ENCODE measurements around the gene MRPL11. TPM values are rescaled to one million over a fixed set of nuclear protein-coding genes. Genes with fewer than 3 reads are reported as not detected.
"Not testable (repeated sequence)": the region's sequence is repeated elsewhere in the genome, so short reads cannot be mapped to it uniquely, and the experiment has no call there.

The MRPL11 gene
- total and polyA plus RNA-seq, 2 of the 13 experiments (the other 11 are each of a cell fraction or from before 2014, with no cell fraction given): 72.9 to 176 TPM

GRCh38 chr11:66443602-66444001 is 5.0 kb upstream of the MRPL11 start:
- TF ChIP-seq TBX3 (IDR thresholded peaks at IDR 0.05; ENCODE audit: borderline replicate concordance): no peak
- TF ChIP-seq ZNF577 (CRISPR knock-in tag; IDR thresholded peaks at IDR 0.05; ENCODE audit: borderline replicate concordance, low read depth): no peak
- no peak for TF ChIP-seq STAG1 (CRISPR knock-in tag; IDR thresholded peaks at IDR 0.05)
- TF ChIP-seq POGZ (CRISPR knock-in tag; IDR thresholded peaks at IDR 0.05): no peak
- no peak for TF ChIP-seq MAZ (IDR thresholded peaks at IDR 0.05; ENCODE audit: borderline replicate concordance, low read depth, low read length)
- TF ChIP-seq MAZ (CRISPR knock-in tag; IDR thresholded peaks at IDR 0.05; ENCODE audit: low read depth): no peak
- no peak for TF ChIP-seq PREB (CRISPR knock-in tag; IDR thresholded peaks at IDR 0.05)
- no peak for TF ChIP-seq ZNF605 (CRISPR knock-in tag; IDR thresholded peaks at IDR 0.05)
- Histone ChIP-seq H4K20me1 (ENCODE audit: insufficient read depth, low read length) (no peaks in the 10 kb centered on the region), H3K4me1 (ENCODE audit: insufficient read depth, low read length) (peaks cover 27% of the 10 kb centered on the region), H2AFZ (ENCODE audit: low read length) (no peak overlapping the region), H3K4me3 (replicated peaks in 1 of 3; ENCODE audit: insufficient read depth in 1 of 3, low read depth in 2 of 3, low read length in 3 of 3) (no peak overlapping the region), H3K27ac (ENCODE audit: extremely low read length, insufficient read depth, low read length) (no peak overlapping the region), H3K27me3 (ENCODE audit: control insufficient read depth in 1 of 2, insufficient read depth in 2 of 2, low read length in 2 of 2) (peaks cover 2 to 11% of the 10 kb centered on the region in 2 experiments; a peak in 2 of 5 replicates), H3K79me2 (ENCODE audit: insufficient read depth, low read length) (no peaks in the 10 kb centered on the region), H3K4me2 (ENCODE audit: low read depth, low read length) (no peak overlapping the region), H3K36me3 (replicated peaks in 1 of 2; ENCODE audit: control insufficient read depth in 1 of 2, insufficient read depth in 2 of 2, low read length in 2 of 2) (no peaks in the 10 kb centered on the region), H3K9ac (ENCODE audit: insufficient read depth, low read depth, low read length) (no peak overlapping the region), H3K9me3 (ENCODE audit: low read length) (no peaks in the 10 kb centered on the region)
- ATAC-seq (no peak), DNase-seq (ENCODE audit: low spot score) (no peak), FAIRE-seq (no peak)
- in situ Hi-C loops (cut with HindIII; ENCODE audit: extremely low pct_ligation_motif_present, low pct_unique_long_range_greater_than_20kb) (no loop called here), intact Hi-C loops (cut with micrococcal nuclease; ENCODE audit: unreplicated experiment) (no loop called here)
- BruUV-seq (replicated peaks): no TSS peak
- POLR2A ChIA-PET: no interaction called here
- CTCF ChIA-PET (ENCODE audit: low intra/inter-chr PET ratio, low total read pairs): no interaction called here
- 16% methylated on average over 4 of the region's 4 CpGs for WGBS (ENCODE audit: low lambda C conversion rate)

DNA sequence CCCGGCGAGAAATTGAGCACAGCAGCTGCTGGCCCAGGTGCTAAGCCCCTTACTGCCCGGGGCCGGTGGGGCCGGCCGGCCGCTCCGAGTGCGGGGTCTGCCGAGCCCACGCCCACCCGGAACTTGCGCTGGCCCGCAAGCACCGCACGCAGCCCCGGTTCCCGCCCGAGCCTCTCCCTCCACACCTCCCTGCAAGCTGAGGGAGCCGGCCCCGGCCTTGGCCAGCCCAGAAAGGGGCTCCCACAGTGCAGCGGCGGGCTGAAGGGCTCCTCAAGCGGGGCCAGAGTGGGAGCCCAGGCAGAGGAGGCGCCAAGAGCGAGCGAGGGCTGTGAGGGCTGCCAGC is 2.3 kb upstream of the MRPL11 start:
- peak overlapping the region; percentile 63 for H3K27ac ChIP-seq (ENCODE audit: extremely low read length, insufficient read depth, low read length)
- WGBS (ENCODE audit: low lambda C conversion rate): 33% methylated on average over 3 of the region's 27 CpGs
- BruUV-seq (replicated peaks); in situ Hi-C loops (cut with HindIII; ENCODE audit: extremely low pct_ligation_motif_present, low pct_unique_long_range_greater_than_20kb); H4K20me1 ChIP-seq (ENCODE audit: insufficient read depth, low read length); H3K79me2 ChIP-seq (ENCODE audit: insufficient read depth, low read length); ATAC-seq; FAIRE-seq; intact Hi-C loops (cut with micrococcal nuclease; ENCODE audit: unreplicated experiment); H3K9me3 ChIP-seq (ENCODE audit: low read length); H3K27me3 ChIP-seq (ENCODE audit: control insufficient read depth in 1 of 2, insufficient read depth in 2 of 2, low read length in 2 of 2); H2AFZ ChIP-seq (ENCODE audit: low read length); H3K9ac ChIP-seq (ENCODE audit: insufficient read depth, low read depth, low read length); CTCF ChIA-PET (ENCODE audit: low intra/inter-chr PET ratio, low total read pairs); DNase-seq (ENCODE audit: low spot score): not testable (repeated sequence)
- peaks cover 4 to 11% of the 10 kb centered on the region in 2 experiments; a peak in 3 of 5 replicates for H3K36me3 ChIP-seq (replicated peaks in 1 of 2; ENCODE audit: control insufficient read depth in 1 of 2, insufficient read depth in 2 of 2, low read length in 2 of 2)
- H3K4me1 ChIP-seq (ENCODE audit: insufficient read depth, low read length): peaks cover 33% of the 10 kb centered on the region
- peak overlapping the region; percentile 49 for H3K4me2 ChIP-seq (ENCODE audit: low read depth, low read length)
- POLR2A ChIA-PET: interaction anchor here (2.9 to 3.2 kb wide), 2 partner anchors 25 to 237 kb away, joined by 18 to 41 read pairs; partner anchors contain the start of genes PELI3 and RBM4B
- H3K4me3 ChIP-seq (replicated peaks in 1 of 3; ENCODE audit: insufficient read depth in 1 of 3, low read depth in 2 of 3, low read length in 3 of 3): peak overlapping the region in 1 of 3 experiments; percentile 37; a peak in 2 of 6 replicates
- TF ChIP-seq BCL3 (CRISPR knock-in tag; IDR thresholded peaks at IDR 0.05) (peak; percentile 52; the same call in 1 of the 2 replicates), FOXO4 (CRISPR knock-in tag; conservative IDR thresholded peaks at IDR 0.05) (0 out of 2 replicates have a peak, but pooled peaks have one; percentile 57), ZNF770 (CRISPR knock-in tag; IDR thresholded peaks at IDR 0.05) (0 out of 2 replicates have a peak, but pooled peaks have one; percentile 5), ZNF616 (CRISPR knock-in tag; IDR thresholded peaks at IDR 0.05; ENCODE audit: low read depth) (0 out of 2 replicates have a peak, but pooled peaks have one; percentile 34)

Data from HepG2 (cell line).